K562 (cell line): ENCODE measurements around the gene ERLEC1. TPM values are rescaled to one million over a fixed set of nuclear protein-coding genes. Genes with fewer than 3 reads are reported as not detected.

Source experiments
- ATAC-seq: fragments of 200-7000 bp; cut with Tn5 transposase; 3 replicates; pipeline ENCODE4 v1.9.1; 2020; ENCODE audit warnings: moderate library complexity
- BruUV-seq: library from RNA; stranded (reverse); fragments of 400-500 nt; replicated peaks from 2 replicates; lab custom pipeline; 2021; lab: Mats Ljungman, UMichigan
- CTCF ChIA-PET: fragments of 300-600 bp; formaldehyde crosslinking; extraction: SDS; loops from one replicate; lab custom pipeline; 2021; ENCODE audit warnings: low intra/inter-chr PET ratio; lab: Yijun Ruan, JAX
- POLR2A ChIA-PET: fragments of 300-600, 350-650 bp; sonication (Branson Sonifier 250); formaldehyde crosslinking; extraction: SDS; loops from one replicate; lab custom pipeline; 2021; ENCODE audit warnings: antibody characterized with exemption, inconsistent platforms; lab: Yijun Ruan, JAX
- DNase-seq, 4 experiments: peaks; one replicate each; pipeline versions ENCODE4 v3.0.0 to v3.0.0-alpha.2; 2011 to 2018; ENCODE audit warnings: low spot score in 3 of 4, mixed read lengths in 3 of 4; ENCODE audit errors: extremely low read depth in 1 of 4
- FAIRE-seq: peaks from 2 replicates; lab custom pipeline; 2011; peaks lifted over from hg19 to GRCh38; lab: Jason Lieb, UNC
- H2AFZ ChIP-seq: 2 replicates; pipeline ENCODE4 v1.6.0; 2011; ENCODE audit warnings: low read depth, low read length, control low read depth, inconsistent platforms
- H3K27ac ChIP-seq: fragments of 200-600 bp; 3 replicates; pipeline ENCODE4 v1.8.0; 2011; ENCODE audit warnings: low read depth, mild to moderate bottlenecking, control low read depth, inconsistent platforms, low read length, moderate library complexity, mixed read lengths; ENCODE audit errors: extremely low read depth
- H3K27me3 ChIP-seq, 2 experiments: fragments of 300-600 bp in 1 of 2; 2 replicates in 1 of 2; 3 replicates in 1 of 2; pipeline versions ENCODE4 v1.6.0 to v1.8.0; 2011; ENCODE audit warnings: inconsistent platforms in 2 of 2, low read length in 2 of 2, mild to moderate bottlenecking in 1 of 2, mixed read lengths in 1 of 2, moderate library complexity in 1 of 2; ENCODE audit not compliant: control insufficient read depth in 2 of 2, insufficient read depth in 2 of 2
- H3K36me3 ChIP-seq: fragments of 300-600 bp; 3 replicates; pipeline ENCODE4 v1.8.0; 2011; ENCODE audit warnings: mild to moderate bottlenecking, low read length, inconsistent platforms; ENCODE audit not compliant: control insufficient read depth, insufficient read depth
- H3K4me1 ChIP-seq, 2 experiments: fragments of 200-600 bp in 1 of 2; replicated peaks in 1 of 2; 2 replicates in 1 of 2; 3 replicates in 1 of 2; pipeline versions ENCODE4 v1.5.1 to v1.8.0; 2011; ENCODE audit warnings: inconsistent platforms in 2 of 2, low read length in 2 of 2, mild to moderate bottlenecking in 1 of 2, mixed read lengths in 1 of 2, moderate library complexity in 1 of 2; ENCODE audit not compliant: control insufficient read depth in 2 of 2, insufficient read depth in 2 of 2
- H3K4me2 ChIP-seq: 2 replicates; pipeline ENCODE4 v1.6.1; 2011; ENCODE audit warnings: low read length, control low read depth, inconsistent platforms, mixed read lengths; ENCODE audit not compliant: insufficient read depth
- H3K4me3 ChIP-seq: fragments of 200-600 bp; sonication (generic), shearing (Covaris generic); 2 replicates; pipeline ENCODE4 v1.5.1; 2016; ENCODE audit warnings: control low read depth, inconsistent platforms
- H3K79me2 ChIP-seq: fragments of 200-600 bp; 3 replicates; pipeline ENCODE4 v1.8.0; 2011; ENCODE audit warnings: low read length, inconsistent platforms; ENCODE audit not compliant: control insufficient read depth, insufficient read depth
- H3K9ac ChIP-seq, 2 experiments: 2 replicates each; pipeline versions ENCODE4 v1.6.0 to v1.6.1; 2011; ENCODE audit warnings: low read depth in 2 of 2, low read length in 2 of 2, control low read depth in 1 of 2, inconsistent platforms in 1 of 2, mild to moderate bottlenecking in 1 of 2, mixed read lengths in 1 of 2; ENCODE audit not compliant: insufficient read depth in 1 of 2
- H3K9me1 ChIP-seq: one replicate; pipeline ENCODE4 v1.6.0; 2011; ENCODE audit warnings: inconsistent platforms, mild to moderate bottlenecking, low read length, moderate library complexity; ENCODE audit not compliant: control insufficient read depth, insufficient read depth
- H3K9me3 ChIP-seq: replicated peaks from 2 replicates; pipeline ENCODE4 v1.5.1; 2011; ENCODE audit warnings: low read depth, low read length, inconsistent platforms; ENCODE audit not compliant: control insufficient read depth, insufficient read depth
- H4K20me1 ChIP-seq: replicated peaks from 2 replicates; pipeline ENCODE4 v1.6.1; 2011; ENCODE audit warnings: low read length, inconsistent platforms, mixed read lengths; ENCODE audit not compliant: control insufficient read depth, insufficient read depth
- CBFA2T2 ChIP-seq: fragments of 450-650 bp; conservative IDR thresholded peaks from 2 replicates; pipeline ENCODE4 v1.6.1; 2017; ENCODE audit warnings: mild to moderate bottlenecking
- HNRNPH1 ChIP-seq: fragments of 200-400 bp; formaldehyde crosslinking; optimal IDR thresholded peaks from 2 replicates; pipeline ENCODE3; 2017; ENCODE audit warnings: low read depth, mild to moderate bottlenecking, low read length, moderate library complexity
- KLF13 ChIP-seq: fragments of 450-650 bp; IDR thresholded peaks from 2 replicates; pipeline ENCODE4 v1.6.1; 2016; ENCODE audit warnings: missing genetic modification characterization, low read depth, mild to moderate bottlenecking, missing compliant biosample characterization, moderate library complexity, borderline replicate concordance
- MCM5 ChIP-seq: fragments of 450-650 bp; IDR thresholded peaks from 2 replicates; pipeline ENCODE4 v1.6.1; 2016; ENCODE audit warnings: low read depth
- NFIC ChIP-seq: fragments of 450-650 bp; IDR thresholded peaks from 2 replicates; pipeline ENCODE4 v1.6.1; 2017; ENCODE audit warnings: mild to moderate bottlenecking, inconsistent platforms
- NR1H2 ChIP-seq: sonication (generic); formaldehyde crosslinking; IDR thresholded peaks from 2 replicates; pipeline ENCODE4 v1.4.0; 2020; ENCODE audit warnings: mild to moderate bottlenecking, missing genetic modification reagents
- NR4A1 ChIP-seq, 2 experiments: fragments of 250-450 bp in 1 of 2; fragments of 450-650 bp in 1 of 2; sonication (Bioruptor Pico) in 1 of 2; IDR thresholded peaks; 2 replicates each; pipeline versions ENCODE4 v1.4.0 to v1.6.1; 2016 to 2020; ENCODE audit warnings: mild to moderate bottlenecking in 2 of 2, missing compliant biosample characterization in 1 of 2, missing genetic modification characterization in 1 of 2, moderate library complexity in 1 of 2
- SMARCC2 ChIP-seq: fragments of 450-650 bp; IDR thresholded peaks from 2 replicates; pipeline ENCODE4 v1.6.1; 2017; ENCODE audit warnings: antibody characterized with exemption, moderate library complexity, mild to moderate bottlenecking, low read depth
- ZNF444 ChIP-seq: fragments of 250-450 bp; sonication (Bioruptor Pico); IDR thresholded peaks from 2 replicates; pipeline ENCODE4 v1.4.0; 2020; ENCODE audit warnings: mild to moderate bottlenecking, moderate library complexity
- WGBS: fragments of 100-300 bp; shearing (Covaris generic); methylation state at CpG from one replicate; pipeline ENCODE4 v1.1.6; 2016; ENCODE audit warnings: low coverage, mixed read lengths; ENCODE audit not compliant: insufficient coverage; ENCODE audit errors: missing lambda C conversion rate; 5-methylcytosine and 5-hydroxymethylcytosine counted together
- in situ Hi-C: fragments of 300-500 bp; cut with MboI; formaldehyde crosslinking; loops from 4 replicates; pipeline ENCODE4 v1.15.0; 2018; ENCODE audit warnings: inconsistent platforms, mixed read lengths
- intact Hi-C: fragments of 100-400 bp; cut with micrococcal nuclease; formaldehyde crosslinking; loops from 2 replicates; pipeline ENCODE4 v1.14.2; 2022
- polyA plus RNA-seq, 8 experiments: library from polyadenylated mRNA; depleted of rRNA in 4 of 8; stranded (reverse) in 5 of 8; unstranded in 3 of 8; fragments of >200 nt; fragmentation: Nextera tagmentation in 2 of 8; fragmentation: Illumina TruSeq in 1 of 8; extraction: Ambion mirVana in 2 of 8; extraction: Trizol in 1 of 8; gene quantifications; 2 replicates each; pipeline versions ENCODE4 v1.2.1 to v1.2.3, GENCODE V29; 2011 to 2014; ENCODE audit warnings: inconsistent platforms in 1 of 8, missing spikeins in 1 of 8
- total RNA-seq, 7 experiments: library from RNA; depleted of rRNA in 6 of 7; stranded (reverse); fragments of >200 nt in 6 of 7; fragmentation: Illumina TruSeq in 2 of 7; extraction: Trizol in 2 of 7; gene quantifications; 2 replicates each; pipeline versions ENCODE4 v1.2.1 to v1.2.3, GENCODE V29; 2011 to 2021; ENCODE audit warnings: low replicate concordance in 1 of 7
- TF ChIP-seq, protein P1 (sequence below): fragments of 250-450 bp; sonication (Bioruptor Pico); IDR thresholded peaks from 2 replicates; pipeline ENCODE4 v1.8.0; 2021; ENCODE audit warnings: moderate library complexity, mild to moderate bottlenecking, inconsistent platforms
- TF ChIP-seq, protein P2 (sequence below): fragments of 250-450 bp; sonication (Bioruptor Pico); IDR thresholded peaks from 2 replicates; pipeline ENCODE4 v1.5.0; 2021; ENCODE audit warnings: mild to moderate bottlenecking, borderline replicate concordance
- TF ChIP-seq, protein P3 (sequence below): fragments of 250-450 bp; sonication (Bioruptor Pico); IDR thresholded peaks from 2 replicates; pipeline ENCODE4 v1.4.0; 2020; ENCODE audit warnings: borderline replicate concordance
- TF ChIP-seq, protein P4 (sequence below): fragments of 450-650 bp; IDR thresholded peaks from 2 replicates; pipeline ENCODE4 v1.6.1; 2016; ENCODE audit warnings: mild to moderate bottlenecking

ERLEC1 gene
- total and polyA plus RNA-seq, 9 of the 15 experiments (the other 6 are each of a cell fraction or from before 2014, with no cell fraction given) = 12.0 to 41.6 (median 30.6) TPM

DNA sequence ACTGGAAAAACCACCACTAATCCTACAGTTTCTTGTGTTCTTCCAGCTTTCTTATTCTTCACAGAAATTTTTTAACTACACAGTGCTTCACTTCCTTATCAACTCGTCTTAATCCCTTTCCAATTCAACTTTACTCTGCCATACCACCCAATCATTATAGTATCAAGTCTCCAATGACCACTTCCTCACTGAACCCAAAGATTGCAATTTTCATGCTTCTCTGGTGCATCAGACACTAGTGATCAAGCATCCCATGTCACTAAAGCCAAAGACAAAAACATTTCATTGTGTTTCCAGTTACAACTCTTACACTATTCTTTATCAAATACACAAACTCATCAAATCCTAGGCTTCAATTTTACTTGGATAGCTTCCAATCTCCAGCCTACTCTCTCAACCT lies 9.7 kb upstream of the ERLEC1 start:
- no peak for DNase-seq
- TF ChIP-seq, protein P1, sequence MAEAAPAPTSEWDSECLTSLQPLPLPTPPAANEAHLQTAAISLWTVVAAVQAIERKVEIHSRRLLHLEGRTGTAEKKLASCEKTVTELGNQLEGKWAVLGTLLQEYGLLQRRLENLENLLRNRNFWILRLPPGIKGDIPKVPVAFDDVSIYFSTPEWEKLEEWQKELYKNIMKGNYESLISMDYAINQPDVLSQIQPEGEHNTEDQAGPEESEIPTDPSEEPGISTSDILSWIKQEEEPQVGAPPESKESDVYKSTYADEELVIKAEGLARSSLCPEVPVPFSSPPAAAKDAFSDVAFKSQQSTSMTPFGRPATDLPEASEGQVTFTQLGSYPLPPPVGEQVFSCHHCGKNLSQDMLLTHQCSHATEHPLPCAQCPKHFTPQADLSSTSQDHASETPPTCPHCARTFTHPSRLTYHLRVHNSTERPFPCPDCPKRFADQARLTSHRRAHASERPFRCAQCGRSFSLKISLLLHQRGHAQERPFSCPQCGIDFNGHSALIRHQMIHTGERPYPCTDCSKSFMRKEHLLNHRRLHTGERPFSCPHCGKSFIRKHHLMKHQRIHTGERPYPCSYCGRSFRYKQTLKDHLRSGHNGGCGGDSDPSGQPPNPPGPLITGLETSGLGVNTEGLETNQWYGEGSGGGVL (CRISPR knock-in tag) = no peak
- TF ChIP-seq MCM5 (no peak), SMARCC2 (no peak), NR1H2 (CRISPR knock-in tag) (no peak), KLF13 (tag) (no peak), HNRNPH1 (no peak), CBFA2T2 (no peak), NR4A1 (CRISPR knock-in tag; IDR thresholded peaks at IDR 0.05) (no peak), NR4A1 (tag; IDR thresholded peaks at IDR 0.05) (no peak), ZNF444 (CRISPR knock-in tag) (no peak), NFIC (no peak)
- TF ChIP-seq, protein P2, sequence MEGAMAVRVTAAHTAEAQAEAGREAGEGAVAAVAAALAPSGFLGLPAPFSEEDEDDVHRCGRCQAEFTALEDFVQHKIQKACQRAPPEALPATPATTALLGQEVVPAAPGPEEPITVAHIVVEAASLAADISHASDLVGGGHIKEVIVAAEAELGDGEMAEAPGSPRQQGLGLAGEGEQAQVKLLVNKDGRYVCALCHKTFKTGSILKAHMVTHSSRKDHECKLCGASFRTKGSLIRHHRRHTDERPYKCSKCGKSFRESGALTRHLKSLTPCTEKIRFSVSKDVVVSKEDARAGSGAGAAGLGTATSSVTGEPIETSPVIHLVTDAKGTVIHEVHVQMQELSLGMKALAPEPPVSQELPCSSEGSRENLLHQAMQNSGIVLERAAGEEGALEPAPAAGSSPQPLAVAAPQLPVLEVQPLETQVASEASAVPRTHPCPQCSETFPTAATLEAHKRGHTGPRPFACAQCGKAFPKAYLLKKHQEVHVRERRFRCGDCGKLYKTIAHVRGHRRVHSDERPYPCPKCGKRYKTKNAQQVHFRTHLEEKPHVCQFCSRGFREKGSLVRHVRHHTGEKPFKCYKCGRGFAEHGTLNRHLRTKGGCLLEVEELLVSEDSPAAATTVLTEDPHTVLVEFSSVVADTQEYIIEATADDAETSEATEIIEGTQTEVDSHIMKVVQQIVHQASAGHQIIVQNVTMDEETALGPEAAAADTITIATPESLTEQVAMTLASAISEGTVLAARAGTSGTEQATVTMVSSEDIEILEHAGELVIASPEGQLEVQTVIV (CRISPR knock-in tag) = no peak
- TF ChIP-seq, protein P3, sequence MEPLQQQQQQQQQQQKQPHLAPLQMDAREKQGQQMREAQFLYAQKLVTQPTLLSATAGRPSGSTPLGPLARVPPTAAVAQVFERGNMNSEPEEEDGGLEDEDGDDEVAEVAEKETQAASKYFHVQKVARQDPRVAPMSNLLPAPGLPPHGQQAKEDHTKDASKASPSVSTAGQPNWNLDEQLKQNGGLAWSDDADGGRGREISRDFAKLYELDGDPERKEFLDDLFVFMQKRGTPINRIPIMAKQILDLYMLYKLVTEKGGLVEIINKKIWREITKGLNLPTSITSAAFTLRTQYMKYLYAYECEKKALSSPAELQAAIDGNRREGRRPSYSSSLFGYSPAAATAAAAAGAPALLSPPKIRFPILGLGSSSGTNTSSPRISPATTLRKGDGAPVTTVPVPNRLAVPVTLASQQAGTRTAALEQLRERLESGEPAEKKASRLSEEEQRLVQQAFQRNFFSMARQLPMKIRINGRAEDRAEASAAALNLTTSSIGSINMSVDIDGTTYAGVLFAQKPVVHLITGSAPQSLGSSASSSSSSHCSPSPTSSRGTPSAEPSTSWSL (CRISPR knock-in tag) = no peak
- TF ChIP-seq, protein P4, sequence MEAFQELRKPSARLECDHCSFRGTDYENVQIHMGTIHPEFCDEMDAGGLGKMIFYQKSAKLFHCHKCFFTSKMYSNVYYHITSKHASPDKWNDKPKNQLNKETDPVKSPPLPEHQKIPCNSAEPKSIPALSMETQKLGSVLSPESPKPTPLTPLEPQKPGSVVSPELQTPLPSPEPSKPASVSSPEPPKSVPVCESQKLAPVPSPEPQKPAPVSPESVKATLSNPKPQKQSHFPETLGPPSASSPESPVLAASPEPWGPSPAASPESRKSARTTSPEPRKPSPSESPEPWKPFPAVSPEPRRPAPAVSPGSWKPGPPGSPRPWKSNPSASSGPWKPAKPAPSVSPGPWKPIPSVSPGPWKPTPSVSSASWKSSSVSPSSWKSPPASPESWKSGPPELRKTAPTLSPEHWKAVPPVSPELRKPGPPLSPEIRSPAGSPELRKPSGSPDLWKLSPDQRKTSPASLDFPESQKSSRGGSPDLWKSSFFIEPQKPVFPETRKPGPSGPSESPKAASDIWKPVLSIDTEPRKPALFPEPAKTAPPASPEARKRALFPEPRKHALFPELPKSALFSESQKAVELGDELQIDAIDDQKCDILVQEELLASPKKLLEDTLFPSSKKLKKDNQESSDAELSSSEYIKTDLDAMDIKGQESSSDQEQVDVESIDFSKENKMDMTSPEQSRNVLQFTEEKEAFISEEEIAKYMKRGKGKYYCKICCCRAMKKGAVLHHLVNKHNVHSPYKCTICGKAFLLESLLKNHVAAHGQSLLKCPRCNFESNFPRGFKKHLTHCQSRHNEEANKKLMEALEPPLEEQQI = no peak

More for the DNA sequence above, 9.7 kb upstream of the ERLEC1 start:
- Histone ChIP-seq H3K4me3 (no peak overlapping the region), H2AFZ (no peak overlapping the region), H3K36me3 (peaks cover 50% of the 10 kb centered on the region), H3K27me3 (no peaks in the 10 kb centered on the region), H3K27ac (no peak overlapping the region), H3K9ac (no peak overlapping the region), H3K4me2 (no peak overlapping the region), H3K4me1 (no peaks in the 10 kb centered on the region), H4K20me1 (no peaks in the 10 kb centered on the region), H3K9me1 (no peaks in the 10 kb centered on the region), H3K9me3 (no peaks in the 10 kb centered on the region), H3K79me2 (peaks cover 72% of the 10 kb centered on the region)
- no TSS peak for BruUV-seq
- in situ Hi-C loops = no loop called here
- no peak for FAIRE-seq
- CTCF ChIA-PET = no interaction called here
- intact Hi-C loops = no loop called here
- 13% methylated on average over 1 of the region's 1 CpG for WGBS
- no peak; the same call in 2 of the 3 replicates for ATAC-seq
- POLR2A ChIA-PET = interaction anchor here (1.2 to 4.7 kb wide), 2 partner anchors 9 to 10 kb away, joined by 7 to 32 read pairs; partner anchors contain the start of genes ASB3, CHAC2 and ERLEC1
